ENCODE results near the gene GRM6.
A peak's percentile ranks its signal among the peaks of the same experiment; 100 is the strongest.

The GRM6 gene

GRCh38 chr5:178994580-178995340 lies at the start of gene GRM6:
Gene GRM6 (minus strand): TSS chr5:178995320. CDS start chr5:178994944, 376 bp downstream.
- Histone ChIP-seq H3K27ac (ENCODE audit: low read length) (no peak within 1 kb of the TSS), H3K4me1 (ENCODE audit: control insufficient read depth, insufficient read depth, low read length) (peaks cover 3% of the 10 kb centered on the region), H3K27me3 (ENCODE audit: control insufficient read depth in 1 of 2, insufficient read depth in 2 of 2, low read length in 2 of 2) (peaks cover 6 to 14% of the 10 kb centered on the region in 2 donors), H3K9ac (ENCODE audit: low read length in 2 of 2) (no peak within 1 kb of the TSS), H3K4me3 (ENCODE audit: low read length in 2 of 2) (no peak within 1 kb of the TSS), H3K9me3 (ENCODE audit: control insufficient read depth in 2 of 2, low read length in 2 of 2) (peaks cover 0 to 7% of the 10 kb centered on the region in 2 donors), H3K36me3 (ENCODE audit: control insufficient read depth in 2 of 2, insufficient read depth in 2 of 2, low read length in 2 of 2) (no peaks in the 10 kb centered on the region)

GRCh38 chr5:179044765-179045164 lies 49.6 kb upstream of the GRM6 start:
- Histone ChIP-seq H3K27ac (ENCODE audit: low read length) (no peak overlapping the region), H3K4me3 (ENCODE audit: low read length in 2 of 2) (no peak overlapping the region), H3K9ac (ENCODE audit: low read length in 2 of 2) (no peak overlapping the region), H3K36me3 (ENCODE audit: control insufficient read depth in 2 of 2, insufficient read depth in 2 of 2, low read length in 2 of 2) (no peaks in the 10 kb centered on the region), H3K27me3 (ENCODE audit: control insufficient read depth in 1 of 2, insufficient read depth in 2 of 2, low read length in 2 of 2) (no peaks in the 10 kb centered on the region), H3K4me1 (ENCODE audit: control insufficient read depth, insufficient read depth, low read length) (no peaks in the 10 kb centered on the region), H3K9me3 (ENCODE audit: control insufficient read depth in 2 of 2, low read length in 2 of 2) (peaks cover 0 to 17% of the 10 kb centered on the region in 2 donors)

GRCh38 chr5:179033004-179033580 lies 38.0 kb upstream of the GRM6 start:
- Histone ChIP-seq H3K9me3 (ENCODE audit: control insufficient read depth in 2 of 2, low read length in 2 of 2) (peaks cover 57 to 75% of the 10 kb centered on the region in 2 donors), H3K4me1 (ENCODE audit: control insufficient read depth, insufficient read depth, low read length) (no peaks in the 10 kb centered on the region), H3K4me3 (ENCODE audit: low read length in 2 of 2) (peak overlapping the region in 1 of 2 donors; percentile 53), H3K27me3 (ENCODE audit: control insufficient read depth in 1 of 2, insufficient read depth in 2 of 2, low read length in 2 of 2) (no peaks in the 10 kb centered on the region), H3K36me3 (ENCODE audit: control insufficient read depth in 2 of 2, insufficient read depth in 2 of 2, low read length in 2 of 2) (peaks cover 46 to 52% of the 10 kb centered on the region in 2 donors), H3K9ac (ENCODE audit: low read length in 2 of 2) (no peak overlapping the region), H3K27ac (ENCODE audit: low read length) (no peak overlapping the region)

GRCh38 chr5:179023528-179024189 lies 28.5 kb upstream of the GRM6 start, which contains the start of gene ZNF879:
Gene ZNF879 (plus strand): TSS chr5:179023804. CDS start chr5:179025005, 1,201 bp downstream.
- peak within 1 kb of the TSS; percentile 58 for H3K27ac ChIP-seq (ENCODE audit: low read length)
- H3K9me3 ChIP-seq (ENCODE audit: control insufficient read depth in 2 of 2, low read length in 2 of 2) = peaks cover 10 to 23% of the 10 kb centered on the region in 2 donors
- peaks cover 8% of the 10 kb centered on the region for H3K4me1 ChIP-seq (ENCODE audit: control insufficient read depth, insufficient read depth, low read length)
- no peaks in the 10 kb centered on the region for H3K27me3 ChIP-seq (ENCODE audit: control insufficient read depth in 1 of 2, insufficient read depth in 2 of 2, low read length in 2 of 2)
- H3K4me3 ChIP-seq (ENCODE audit: low read length in 2 of 2) = peak within 1 kb of the TSS; percentile 83 to 85
- H3K9ac ChIP-seq (ENCODE audit: low read length in 2 of 2) = peak within 1 kb of the TSS; percentile 68 to 69
- peaks cover 23 to 24% of the 10 kb centered on the region in 2 donors for H3K36me3 ChIP-seq (ENCODE audit: control insufficient read depth in 2 of 2, insufficient read depth in 2 of 2, low read length in 2 of 2)

GRCh38 chr5:179008667-179009066 lies 13.5 kb upstream of the GRM6 start:
- Histone ChIP-seq H3K9me3 (ENCODE audit: control insufficient read depth in 2 of 2, low read length in 2 of 2) (peaks cover 0 to 3% of the 10 kb centered on the region in 2 donors), H3K4me1 (ENCODE audit: control insufficient read depth, insufficient read depth, low read length) (no peaks in the 10 kb centered on the region), H3K27ac (ENCODE audit: low read length) (no peak overlapping the region), H3K9ac (ENCODE audit: low read length in 2 of 2) (no peak overlapping the region), H3K36me3 (ENCODE audit: control insufficient read depth in 2 of 2, insufficient read depth in 2 of 2, low read length in 2 of 2) (no peaks in the 10 kb centered on the region), H3K27me3 (ENCODE audit: control insufficient read depth in 1 of 2, insufficient read depth in 2 of 2, low read length in 2 of 2) (no peaks in the 10 kb centered on the region), H3K4me3 (ENCODE audit: low read length in 2 of 2) (no peak overlapping the region)

- Histone ChIP-seq H3K9me3 (ENCODE audit: control insufficient read depth in 2 of 2, low read length in 2 of 2) (no peaks in the 10 kb centered on the region), H3K36me3 (ENCODE audit: control insufficient read depth in 2 of 2, insufficient read depth in 2 of 2, low read length in 2 of 2) (no peaks in the 10 kb centered on the region), H3K9ac (ENCODE audit: low read length in 2 of 2) (no peak overlapping the region), H3K27me3 (ENCODE audit: control insufficient read depth in 1 of 2, insufficient read depth in 2 of 2, low read length in 2 of 2) (no peaks in the 10 kb centered on the region), H3K4me1 (ENCODE audit: control insufficient read depth, insufficient read depth, low read length) (no peaks in the 10 kb centered on the region), H3K27ac (ENCODE audit: low read length) (no peak overlapping the region), H3K4me3 (ENCODE audit: low read length in 2 of 2) (no peak overlapping the region)
Measured at GRCh38 chr5:179006564-179006963, 11.4 kb upstream of the GRM6 start.

- H3K36me3 ChIP-seq (ENCODE audit: control insufficient read depth in 2 of 2, insufficient read depth in 2 of 2, low read length in 2 of 2) = no peaks in the 10 kb centered on the region
- peaks cover 3% of the 10 kb centered on the region for H3K4me1 ChIP-seq (ENCODE audit: control insufficient read depth, insufficient read depth, low read length)
- no peak overlapping the region for H3K27ac ChIP-seq (ENCODE audit: low read length)
- peaks cover 6 to 14% of the 10 kb centered on the region in 2 donors for H3K27me3 ChIP-seq (ENCODE audit: control insufficient read depth in 1 of 2, insufficient read depth in 2 of 2, low read length in 2 of 2)
- no peak overlapping the region for H3K9ac ChIP-seq (ENCODE audit: low read length in 2 of 2)
- no peak overlapping the region for H3K4me3 ChIP-seq (ENCODE audit: low read length in 2 of 2)
- H3K9me3 ChIP-seq (ENCODE audit: control insufficient read depth in 2 of 2, low read length in 2 of 2) = no peaks in the 10 kb centered on the region
Measured at GRCh38 chr5:178998441-178998840, 3.3 kb upstream of the GRM6 start.

- Histone ChIP-seq H3K36me3 (ENCODE audit: control insufficient read depth in 2 of 2, insufficient read depth in 2 of 2, low read length in 2 of 2) (no peaks in the 10 kb centered on the region), H3K9ac (ENCODE audit: low read length in 2 of 2) (no peak overlapping the region), H3K4me1 (ENCODE audit: control insufficient read depth, insufficient read depth, low read length) (peaks cover 3% of the 10 kb centered on the region), H3K4me3 (ENCODE audit: low read length in 2 of 2) (no peak overlapping the region), H3K27ac (ENCODE audit: low read length) (no peak overlapping the region), H3K27me3 (ENCODE audit: control insufficient read depth in 1 of 2, insufficient read depth in 2 of 2, low read length in 2 of 2) (peaks cover 6 to 14% of the 10 kb centered on the region in 2 donors), H3K9me3 (ENCODE audit: control insufficient read depth in 2 of 2, low read length in 2 of 2) (no peaks in the 10 kb centered on the region)
Measured at GRCh38 chr5:178997191-178997590, 2.1 kb upstream of the GRM6 start.

- Histone ChIP-seq H3K4me1 (ENCODE audit: control insufficient read depth, insufficient read depth, low read length) (peaks cover 3% of the 10 kb centered on the region), H3K27me3 (ENCODE audit: control insufficient read depth in 1 of 2, insufficient read depth in 2 of 2, low read length in 2 of 2) (peaks cover 6 to 14% of the 10 kb centered on the region in 2 donors), H3K36me3 (ENCODE audit: control insufficient read depth in 2 of 2, insufficient read depth in 2 of 2, low read length in 2 of 2) (no peaks in the 10 kb centered on the region), H3K27ac (ENCODE audit: low read length) (no peak overlapping the region), H3K9me3 (ENCODE audit: control insufficient read depth in 2 of 2, low read length in 2 of 2) (no peaks in the 10 kb centered on the region), H3K9ac (ENCODE audit: low read length in 2 of 2) (no peak overlapping the region), H3K4me3 (ENCODE audit: low read length in 2 of 2) (no peak overlapping the region)
Measured at GRCh38 chr5:178996156-178996555, 1.0 kb upstream of the GRM6 start.

GRCh38 chr5:178995341-178995690 lies 196 bp upstream of the GRM6 start:
- Histone ChIP-seq H3K4me1 (ENCODE audit: control insufficient read depth, insufficient read depth, low read length) (peaks cover 3% of the 10 kb centered on the region), H3K36me3 (ENCODE audit: control insufficient read depth in 2 of 2, insufficient read depth in 2 of 2, low read length in 2 of 2) (no peaks in the 10 kb centered on the region), H3K9ac (ENCODE audit: low read length in 2 of 2) (no peak overlapping the region), H3K27me3 (ENCODE audit: control insufficient read depth in 1 of 2, insufficient read depth in 2 of 2, low read length in 2 of 2) (peaks cover 6 to 14% of the 10 kb centered on the region in 2 donors), H3K9me3 (ENCODE audit: control insufficient read depth in 2 of 2, low read length in 2 of 2) (peaks cover 0 to 3% of the 10 kb centered on the region in 2 donors), H3K4me3 (ENCODE audit: low read length in 2 of 2) (no peak overlapping the region), H3K27ac (ENCODE audit: low read length) (no peak overlapping the region)
